MV-4-11 (cell line): ENCODE data around the gene PHF21A.
"Not testable (repeated sequence)": the region's sequence is repeated elsewhere in the genome, so short reads cannot be mapped to it uniquely, and the experiment has no call there.

Source experiments
- DNase-seq: peaks from one replicate; lab custom pipeline; 2025; lab: John Stamatoyannopoulos, UW

PHF21A gene

GRCh38 chr11:45983471-45983845 lies 137.8 kb downstream of the PHF21A start:
- DNase-seq, result no peak

- no peak for DNase-seq
Measured at GRCh38 chr11:45982656-45983470, 138.4 kb downstream of the PHF21A start.

- DNase-seq, result not testable (repeated sequence)
Measured at GRCh38 chr11:45981826-45982225, 139.4 kb downstream of the PHF21A start.

- no peak for DNase-seq
Measured at GRCh38 chr11:45974806-45975205, 146.4 kb downstream of the PHF21A start.

- no peak for DNase-seq
Measured at GRCh38 chr11:45973601-45974000, 147.7 kb downstream of the PHF21A start.

- DNase-seq, result no peak
Measured at GRCh38 chr11:45968901-45969300, 152.4 kb downstream of the PHF21A start.

GRCh38 chr11:45967506-45967905 lies 153.7 kb downstream of the PHF21A start:
- no peak for DNase-seq

GRCh38 chr11:45964911-45965389 lies 156.3 kb downstream of the PHF21A start:
- DNase-seq, result peak; percentile 67

- no peak for DNase-seq
Measured at GRCh38 chr11:45961751-45962240, 159.5 kb downstream of the PHF21A start.

GRCh38 chr11:45960387-45961095 lies 160.7 kb downstream of the PHF21A start:
- DNase-seq, result peak; percentile 47

- DNase-seq, result no peak
Measured at GRCh38 chr11:45959851-45960250, 161.4 kb downstream of the PHF21A start.

- no peak for DNase-seq
Measured at GRCh38 chr11:45949992-45950407, 171.3 kb downstream of the PHF21A start.

- DNase-seq, result no peak
Measured at GRCh38 chr11:45948356-45948755, 172.9 kb downstream of the PHF21A start.

GRCh38 chr11:45947885-45948284 lies 173.4 kb downstream of the PHF21A start:
- DNase-seq, result no peak

- DNase-seq, result no peak
Measured at GRCh38 chr11:45945397-45945999, 175.8 kb downstream of the PHF21A start.

- DNase-seq, result no peak
Measured at GRCh38 chr11:45942381-45942780, 178.9 kb downstream of the PHF21A start.

- no peak for DNase-seq
Measured at GRCh38 chr11:45941285-45941684, 180.0 kb downstream of the PHF21A start.

GRCh38 chr11:45939836-45940235 lies 181.4 kb downstream of the PHF21A start:
- DNase-seq, result no peak

- no peak for DNase-seq
Measured at GRCh38 chr11:45937916-45938315, 183.3 kb downstream of the PHF21A start.

- peak; percentile 52 for DNase-seq
Measured at GRCh38 chr11:45936511-45937054, 184.7 kb downstream of the PHF21A start.

GRCh38 chr11:45935349-45936064 lies 185.7 kb downstream of the PHF21A start:
- DNase-seq, result peak; percentile 31
